Natural killer cell treated with Interleukin-12 subunit alpha and Interleukin-12 subunit beta and Interleukin-15 and Interleukin-18, amount 100 ng/mL, for 72 hours (primary cell): ENCODE data around the gene ENTPD6. TPM values are rescaled to one million over a fixed set of nuclear protein-coding genes. Genes with fewer than 3 reads are reported as not detected.
"Not testable (repeated sequence)": the region's sequence is repeated elsewhere in the genome, so short reads cannot be mapped to it uniquely, and the experiment has no call there.

Experiments
- ATAC-seq, 2 donors: fragments of 150-1000 bp; cut with Tn5 transposase in 1 of 2; sonication (Bioruptor Pico), chemical (Tn5 transposase) in 1 of 2; 2 replicates each; pipeline ENCODE4 v1.10.0; 2021
- DNase-seq: peaks from one replicate; pipeline ENCODE4 v3.0.0; 2022; ENCODE audit warnings: low spot score
- H3K27ac Mint-ChIP-seq, 2 donors: 1 replicate in 1 of 2; 2 replicates in 1 of 2; pipeline ENCODE4 v1.8.0; 2022; ENCODE audit warnings: mixed read lengths in 2 of 2, mild to moderate bottlenecking in 1 of 2, moderate library complexity in 1 of 2
- H3K27me3 Mint-ChIP-seq, 2 donors: 1 replicate in 1 of 2; 2 replicates in 1 of 2; pipeline ENCODE4 v1.8.0; 2022; ENCODE audit warnings: mixed read lengths in 2 of 2
- H3K36me3 Mint-ChIP-seq: one replicate; pipeline ENCODE4 v1.8.0; 2022; ENCODE audit warnings: mixed read lengths
- H3K4me1 Mint-ChIP-seq, 2 donors: 1 replicate in 1 of 2; 2 replicates in 1 of 2; pipeline ENCODE4 v1.8.0; 2022; ENCODE audit warnings: low read depth in 2 of 2, mixed read lengths in 2 of 2, mild to moderate bottlenecking in 1 of 2
- H3K4me3 Mint-ChIP-seq: one replicate; pipeline ENCODE4 v1.8.0; 2022; ENCODE audit warnings: mixed read lengths
- H3K9me3 Mint-ChIP-seq: 2 replicates; pipeline ENCODE4 v1.8.0; 2022; ENCODE audit warnings: mixed read lengths
- total RNA-seq, 2 donors: library from RNA; stranded (reverse); gene quantifications; one replicate each; pipeline ENCODE4 v1.2.3, GENCODE V29; 2022

Gene ENTPD6
- total RNA-seq, 2 donors from 2014 or later = 24.9 to 58.7 TPM

GRCh38 chr20:25229486-25230165, 34.1 kb downstream of the ENTPD6 start:
- ATAC-seq = no peak

GRCh38 chr20:25230166-25230831, 34.8 kb downstream of the ENTPD6 start:
- H3K4me3 Mint-ChIP-seq = no peak overlapping the region
- H3K4me1 Mint-ChIP-seq = no peaks in the 10 kb centered on the region
- H3K9me3 Mint-ChIP-seq = no peaks in the 10 kb centered on the region
- H3K36me3 Mint-ChIP-seq = no peaks in the 10 kb centered on the region
- no peaks in the 10 kb centered on the region for H3K27me3 Mint-ChIP-seq
- DNase-seq (peak; percentile 26), ATAC-seq (no peak)
- no peak overlapping the region for H3K27ac Mint-ChIP-seq

More at GRCh38 chr20:25229486-25230165, 34.1 kb downstream of the ENTPD6 start:
- Mint-ChIP-seq H3K9me3 (no peaks in the 10 kb centered on the region), H3K36me3 (no peaks in the 10 kb centered on the region), H3K4me1 (no peaks in the 10 kb centered on the region), H3K4me3 (no peak overlapping the region), H3K27ac (no peak overlapping the region), H3K27me3 (no peaks in the 10 kb centered on the region)
- peak; percentile 23 for DNase-seq

GRCh38 chr20:25233016-25233772, 37.7 kb downstream of the ENTPD6 start:
- ATAC-seq (no peak), DNase-seq (peak; percentile 25)
- H3K36me3 Mint-ChIP-seq = no peaks in the 10 kb centered on the region
- H3K9me3 Mint-ChIP-seq = no peaks in the 10 kb centered on the region
- H3K27me3 Mint-ChIP-seq = peaks cover 0 to 12% of the 10 kb centered on the region in 2 donors
- H3K4me3 Mint-ChIP-seq = no peak overlapping the region
- H3K27ac Mint-ChIP-seq = no peak overlapping the region
- H3K4me1 Mint-ChIP-seq = peaks cover 6 to 8% of the 10 kb centered on the region in 2 donors

DNA sequence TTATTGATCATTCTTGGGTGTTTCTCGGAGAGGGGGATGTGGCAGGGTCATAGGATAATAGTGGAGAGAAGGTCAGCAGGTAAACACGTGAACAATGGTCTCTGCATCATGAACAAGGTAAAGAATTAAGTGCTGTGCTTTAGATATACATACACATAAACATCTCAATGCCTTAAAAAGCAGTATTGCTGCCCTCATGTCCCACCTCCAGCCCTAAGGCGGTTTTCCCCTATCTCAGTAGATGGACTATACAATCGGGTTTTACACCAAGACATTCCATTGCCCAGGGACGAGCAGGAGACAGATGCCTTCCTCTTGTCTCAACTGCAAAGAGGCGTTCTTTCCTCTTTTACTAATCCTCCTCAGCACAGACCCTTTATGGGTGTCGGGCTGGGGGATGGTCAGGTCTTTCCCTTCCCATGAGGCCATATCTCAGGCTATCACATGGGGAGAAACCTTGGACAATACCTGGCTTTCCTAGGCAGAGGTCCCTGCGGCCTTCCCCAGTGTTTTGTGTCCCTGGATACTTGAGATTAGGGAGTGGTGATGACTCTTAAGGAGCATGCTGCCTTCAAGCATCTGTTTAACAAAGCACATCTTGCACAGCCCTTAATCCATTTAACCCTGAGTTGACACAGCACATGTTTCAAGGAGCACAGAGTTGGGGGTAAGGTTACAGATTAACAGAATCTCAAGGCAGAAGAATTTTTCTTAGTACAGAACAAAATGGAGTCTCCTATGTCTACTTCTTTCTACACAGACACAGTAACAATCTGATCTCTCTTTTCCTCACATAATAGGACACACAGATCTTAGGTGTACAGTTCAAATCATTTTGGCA, 38.7 kb downstream of the ENTPD6 start:
- ATAC-seq, DNase-seq, H3K4me3 Mint-ChIP-seq, H3K27ac Mint-ChIP-seq, H3K9me3 Mint-ChIP-seq, H3K36me3 Mint-ChIP-seq: not testable (repeated sequence)
- Mint-ChIP-seq H3K4me1 (peaks cover 8 to 11% of the 10 kb centered on the region in 2 donors), H3K27me3 (peaks cover 0 to 14% of the 10 kb centered on the region in 2 donors)

GRCh38 chr20:25236450-25237304, 41.2 kb downstream of the ENTPD6 start:
- ATAC-seq = no peak
- H3K27me3 Mint-ChIP-seq = peaks cover 0 to 20% of the 10 kb centered on the region in 2 donors
- H3K4me3 Mint-ChIP-seq = no peak overlapping the region
- no peaks in the 10 kb centered on the region for H3K9me3 Mint-ChIP-seq
- H3K27ac Mint-ChIP-seq = peak overlapping the region in 1 of 2 donors; percentile 51
- no peaks in the 10 kb centered on the region for H3K36me3 Mint-ChIP-seq
- DNase-seq = no peak
- H3K4me1 Mint-ChIP-seq = peaks cover 8 to 11% of the 10 kb centered on the region in 2 donors

DNA sequence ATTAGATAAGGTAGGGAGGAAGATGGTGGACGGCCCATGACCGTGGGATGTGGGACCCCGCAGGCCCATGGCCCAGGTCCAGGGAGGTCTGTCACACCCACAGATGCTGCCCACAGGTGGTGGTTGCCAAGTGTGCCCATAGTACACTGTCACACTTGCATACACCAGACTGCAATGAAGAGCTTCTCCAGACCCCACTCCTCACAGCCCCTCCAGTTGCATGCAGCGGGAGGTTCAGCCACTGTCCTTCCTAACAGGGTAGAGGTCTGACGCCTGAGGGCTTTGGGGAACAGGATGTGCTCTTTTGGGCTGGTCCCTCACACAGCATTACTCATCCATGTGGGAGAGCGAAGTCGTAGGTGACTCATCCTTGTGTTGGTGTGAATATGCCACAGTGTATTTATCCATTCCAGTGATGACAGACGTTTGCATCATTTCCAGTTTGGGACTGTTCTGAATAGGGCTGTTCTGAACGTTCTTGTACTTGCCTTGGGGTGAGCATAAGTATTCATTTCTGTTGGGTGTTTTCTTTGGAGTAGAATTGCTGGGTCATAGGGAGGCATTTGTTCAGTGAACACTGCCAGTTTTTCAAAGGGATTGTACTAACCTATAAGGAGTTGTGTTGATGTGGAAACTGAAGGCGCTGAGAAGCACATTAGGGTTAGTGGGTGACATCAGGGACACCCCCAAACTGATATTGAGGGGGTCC, 42.3 kb downstream of the ENTPD6 start:
- Mint-ChIP-seq H3K27me3 (peaks cover 9 to 20% of the 10 kb centered on the region in 2 donors), H3K4me3 (peak overlapping the region; percentile 81), H3K4me1 (peaks cover 8 to 11% of the 10 kb centered on the region in 2 donors), H3K27ac (peak overlapping the region; percentile 87 to 93), H3K9me3 (no peaks in the 10 kb centered on the region), H3K36me3 (no peaks in the 10 kb centered on the region)
- DNase-seq (peak; percentile 75), ATAC-seq (peak; percentile 96 to 98)

DNA sequence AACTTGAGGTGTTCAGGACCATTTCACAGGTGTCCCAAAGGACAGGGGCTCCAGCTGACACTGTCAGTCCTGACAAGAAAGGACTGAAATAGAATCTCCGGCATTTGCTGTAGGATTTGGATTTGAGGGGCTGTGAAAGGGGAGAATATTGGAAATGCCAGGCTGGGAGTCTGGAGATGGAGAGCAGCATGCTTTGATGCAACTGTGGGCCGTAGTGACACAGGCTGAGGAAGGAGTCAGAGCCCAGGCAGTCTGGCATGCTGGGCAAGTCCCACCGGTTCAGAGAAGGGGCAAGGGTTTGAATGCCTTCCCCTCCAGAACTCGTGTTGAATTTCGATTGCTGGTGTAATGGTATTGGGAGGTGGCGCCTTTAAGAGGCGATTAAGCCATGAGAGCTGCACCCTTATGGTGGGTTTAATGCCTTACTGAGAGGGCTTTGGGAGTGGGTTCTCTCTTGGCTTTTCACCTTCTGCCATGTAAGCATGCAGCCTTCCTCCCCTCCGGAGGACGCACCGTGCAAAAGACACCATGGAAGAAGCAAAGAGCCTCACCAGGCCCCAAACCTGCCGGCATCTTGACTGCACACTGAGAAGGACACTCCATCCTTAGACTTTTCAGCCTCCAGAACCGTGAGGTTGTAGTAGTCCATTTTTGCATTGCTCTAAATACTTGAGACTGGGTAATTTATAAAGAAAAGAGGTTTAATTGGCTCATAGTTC, 43.0 kb downstream of the ENTPD6 start:
- Mint-ChIP-seq H3K4me1 (peaks cover 8 to 11% of the 10 kb centered on the region in 2 donors), H3K4me3 (peak overlapping the region; percentile 81), H3K9me3 (no peaks in the 10 kb centered on the region), H3K27me3 (peaks cover 9 to 23% of the 10 kb centered on the region in 2 donors), H3K27ac (peak overlapping the region; percentile 87 to 93), H3K36me3 (no peaks in the 10 kb centered on the region)
- ATAC-seq (no peak), DNase-seq (no peak)

DNA sequence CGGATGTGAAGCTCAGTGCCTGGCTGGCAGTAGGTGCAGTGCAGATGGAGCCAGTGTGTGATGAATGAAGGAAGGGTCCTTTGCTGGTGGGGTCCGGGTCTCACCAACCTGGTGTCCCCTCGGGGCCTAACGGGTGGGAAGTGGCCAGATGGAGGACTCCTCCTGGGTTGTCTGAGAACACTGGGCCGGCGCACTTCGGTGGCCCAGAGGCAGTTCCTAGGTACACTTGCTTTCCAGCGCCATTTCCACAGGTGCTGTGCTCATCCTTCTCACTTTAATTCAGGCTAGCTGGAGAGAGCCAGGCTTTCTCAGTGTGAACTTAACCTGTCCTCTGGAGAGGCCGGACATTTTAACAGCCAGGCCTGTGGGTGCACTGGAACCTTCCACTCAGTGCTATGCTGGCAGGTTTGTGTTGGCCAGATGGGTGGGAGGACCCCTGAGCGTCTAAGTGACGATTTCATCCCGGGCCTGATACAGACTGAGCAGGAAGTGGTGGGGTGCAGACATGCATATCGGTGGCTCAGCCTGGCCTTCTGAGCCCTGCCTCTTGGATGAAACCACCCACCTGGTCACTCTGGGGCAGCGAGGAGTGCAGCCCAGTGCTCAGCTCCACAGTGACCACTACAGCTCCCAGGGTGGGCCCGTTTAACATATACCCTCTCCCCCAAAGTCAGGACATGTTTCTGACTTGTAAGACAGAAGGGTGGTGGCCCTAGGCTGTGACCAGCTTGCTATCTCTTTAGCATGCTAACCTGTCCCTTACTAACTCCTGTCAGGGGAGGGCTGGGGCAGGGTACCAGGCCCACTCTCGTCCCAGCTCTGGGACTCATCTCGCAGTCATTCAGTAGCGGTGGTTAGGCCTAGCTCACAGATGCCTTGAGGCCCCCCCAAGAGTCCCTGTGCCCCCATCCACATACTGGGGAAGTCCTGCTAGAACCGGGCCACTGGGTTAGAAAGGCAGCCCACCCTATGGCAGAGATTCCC, 44.2 kb downstream of the ENTPD6 start:
- ATAC-seq (no peak), DNase-seq (no peak)
- H3K27ac Mint-ChIP-seq = peak overlapping the region in 1 of 2 donors; percentile 87
- H3K36me3 Mint-ChIP-seq = no peaks in the 10 kb centered on the region
- H3K4me3 Mint-ChIP-seq = no peak overlapping the region
- no peaks in the 10 kb centered on the region for H3K9me3 Mint-ChIP-seq
- H3K27me3 Mint-ChIP-seq = peaks cover 9 to 23% of the 10 kb centered on the region in 2 donors
- peaks cover 8 to 11% of the 10 kb centered on the region in 2 donors for H3K4me1 Mint-ChIP-seq

GRCh38 chr20:25240851-25241658, 45.5 kb downstream of the ENTPD6 start:
- ATAC-seq, H3K9me3 Mint-ChIP-seq, DNase-seq, H3K4me3 Mint-ChIP-seq, H3K27ac Mint-ChIP-seq, H3K36me3 Mint-ChIP-seq: not testable (repeated sequence)
- peaks cover 8 to 15% of the 10 kb centered on the region in 2 donors for H3K4me1 Mint-ChIP-seq
- H3K27me3 Mint-ChIP-seq = peaks cover 10 to 20% of the 10 kb centered on the region in 2 donors

GRCh38 chr20:25241659-25241955, 46.1 kb downstream of the ENTPD6 start:
- not testable (repeated sequence) for DNase-seq

More at GRCh38 chr20:25241659-25241955, 46.1 kb downstream of the ENTPD6 start:
- H3K27me3 Mint-ChIP-seq = peaks cover 15 to 19% of the 10 kb centered on the region in 2 donors
- not testable (repeated sequence) for H3K9me3 Mint-ChIP-seq, H3K4me3 Mint-ChIP-seq, H3K27ac Mint-ChIP-seq, H3K36me3 Mint-ChIP-seq, ATAC-seq
- peaks cover 8 to 18% of the 10 kb centered on the region in 2 donors for H3K4me1 Mint-ChIP-seq
